ENCODE measurements around the gene TRAM2.

GRCh38 chr6:52547647-52548352, 29.1 kb downstream of the TRAM2 start:
- no peak for TF ChIP-seq CTCF (IDR thresholded peaks at IDR 0.05)
- TF ChIP-seq POLR2AphosphoS5 (IDR thresholded peaks at IDR 0.05) = no peak
- TF ChIP-seq POLR2A (IDR thresholded peaks at IDR 0.05) = no peak
- no peak for TF ChIP-seq EP300 (IDR thresholded peaks at IDR 0.05)
